GM03348 (cell line): ENCODE results near the gene FOXP1.
A peak's percentile ranks its signal among the peaks of the same experiment; 100 is the strongest.
"Not testable (repeated sequence)": the region's sequence is repeated elsewhere in the genome, so short reads cannot be mapped to it uniquely, and the experiment has no call there.

Experiments used
- DNase-seq: peaks from one replicate; pipeline ENCODE4 v3.0.0; 2012; ENCODE audit warnings: low spot score

The FOXP1 gene

GRCh38 chr3:71031181-71031580 is 552.3 kb downstream of the FOXP1 start:
- DNase-seq, result no peak

GRCh38 chr3:71030748-71031147 is 552.8 kb downstream of the FOXP1 start:
- DNase-seq, result no peak

DNA sequence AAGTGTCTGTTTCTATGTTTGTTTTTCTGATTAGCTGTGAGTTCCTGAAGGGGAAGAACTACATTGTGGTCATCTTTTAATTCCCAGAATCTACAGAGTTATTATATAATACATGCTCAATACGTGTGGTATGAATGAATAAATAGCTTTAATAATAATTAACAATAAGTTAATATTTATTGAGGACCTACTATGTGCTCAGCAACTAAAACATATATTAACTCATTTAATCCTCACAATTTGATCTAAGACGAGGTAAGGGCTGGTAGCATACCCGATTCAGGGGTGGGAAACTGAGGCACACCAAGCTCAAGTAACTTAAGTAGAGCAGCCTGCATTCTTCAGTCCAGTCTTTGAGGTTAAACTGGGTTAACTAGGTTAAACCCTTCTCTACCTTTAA is 553.8 kb downstream of the FOXP1 start:
- DNase-seq, result no peak

GRCh38 chr3:71028802-71029201 is 554.7 kb downstream of the FOXP1 start:
- DNase-seq, result no peak

DNA sequence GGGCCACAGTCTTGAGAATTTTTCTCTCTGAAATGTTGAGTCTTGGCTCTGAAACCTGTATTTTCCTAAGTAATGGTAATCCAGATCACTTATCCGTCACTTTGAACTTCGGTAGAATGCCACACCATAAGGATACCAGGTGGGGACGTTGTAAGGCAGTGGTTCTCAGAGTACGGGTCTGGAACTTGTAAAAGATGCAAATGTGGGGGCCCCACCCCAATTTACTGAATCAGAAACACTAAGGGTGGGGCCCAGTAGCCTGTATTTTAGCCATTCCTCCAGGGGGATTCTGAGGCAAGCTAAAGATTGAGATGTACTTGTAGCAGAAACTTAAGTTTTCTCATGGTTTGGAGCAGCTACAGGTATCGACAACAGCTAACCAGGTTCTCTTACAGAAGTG is 555.3 kb downstream of the FOXP1 start:
- no peak for DNase-seq

DNA sequence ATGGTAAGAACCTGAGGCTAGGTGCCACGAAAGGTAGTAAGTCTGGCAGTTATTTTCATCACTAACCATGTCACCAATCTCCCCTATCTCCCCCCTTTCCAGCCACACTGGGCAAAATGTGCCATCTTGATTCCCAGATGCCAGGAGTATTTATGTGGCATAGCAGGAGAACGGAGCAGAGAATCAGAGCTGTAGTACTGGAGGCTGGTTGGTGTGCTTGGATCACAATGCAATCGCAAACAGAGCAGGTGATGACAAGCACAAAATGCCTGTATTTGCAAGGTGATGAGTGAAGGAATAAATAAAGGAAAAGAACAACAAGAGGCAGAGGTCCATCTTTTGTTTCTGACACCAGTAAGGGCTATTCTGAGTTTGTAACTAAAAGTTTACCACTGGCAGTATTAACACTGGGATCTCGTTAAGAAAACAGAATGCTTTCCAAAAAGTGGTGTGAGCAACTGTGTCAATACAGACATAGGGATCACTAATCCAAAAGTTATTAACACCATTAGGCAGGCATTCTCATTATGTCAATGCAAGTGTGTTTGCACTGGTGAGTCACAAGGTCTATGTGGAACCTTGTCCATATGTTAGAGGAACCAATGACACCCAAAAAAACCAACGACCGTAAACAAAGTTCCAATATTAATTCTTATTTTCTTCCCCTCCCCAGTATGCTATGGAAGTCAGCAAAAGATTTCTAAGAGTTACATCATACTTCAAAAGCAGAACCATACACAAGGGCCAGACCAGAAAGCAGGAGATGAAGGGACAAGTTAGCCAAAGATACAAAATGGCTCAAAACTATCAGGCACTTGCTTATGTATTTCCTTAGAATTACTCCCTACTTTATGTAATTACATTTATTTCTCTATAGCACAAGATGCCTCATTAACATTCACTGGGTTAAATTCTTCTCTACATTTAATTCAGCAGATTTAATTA is 556.6 kb downstream of the FOXP1 start:
- DNase-seq, result peak; percentile 10

DNA sequence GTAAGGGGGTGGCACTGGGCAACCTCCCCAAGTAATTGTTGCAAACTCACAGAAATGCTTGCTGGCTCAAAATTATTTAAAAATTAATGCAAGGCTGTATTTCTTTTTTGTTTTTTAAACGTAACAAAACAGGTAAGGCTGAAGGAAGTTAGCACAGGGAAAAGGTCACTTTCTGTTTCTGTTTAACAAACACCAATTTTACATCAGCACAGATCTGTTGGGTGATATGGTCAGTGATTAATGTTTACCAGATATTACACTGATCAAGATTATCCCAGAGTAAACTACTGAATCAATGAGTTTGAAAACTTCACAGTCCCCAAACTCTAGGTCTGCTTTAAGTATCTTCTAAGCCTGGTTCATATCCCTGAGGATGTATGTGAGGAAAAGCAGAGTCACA is 558.0 kb downstream of the FOXP1 start:
- DNase-seq, result no peak

GRCh38 chr3:71025010-71025409 is 558.5 kb downstream of the FOXP1 start:
- no peak for DNase-seq

DNA sequence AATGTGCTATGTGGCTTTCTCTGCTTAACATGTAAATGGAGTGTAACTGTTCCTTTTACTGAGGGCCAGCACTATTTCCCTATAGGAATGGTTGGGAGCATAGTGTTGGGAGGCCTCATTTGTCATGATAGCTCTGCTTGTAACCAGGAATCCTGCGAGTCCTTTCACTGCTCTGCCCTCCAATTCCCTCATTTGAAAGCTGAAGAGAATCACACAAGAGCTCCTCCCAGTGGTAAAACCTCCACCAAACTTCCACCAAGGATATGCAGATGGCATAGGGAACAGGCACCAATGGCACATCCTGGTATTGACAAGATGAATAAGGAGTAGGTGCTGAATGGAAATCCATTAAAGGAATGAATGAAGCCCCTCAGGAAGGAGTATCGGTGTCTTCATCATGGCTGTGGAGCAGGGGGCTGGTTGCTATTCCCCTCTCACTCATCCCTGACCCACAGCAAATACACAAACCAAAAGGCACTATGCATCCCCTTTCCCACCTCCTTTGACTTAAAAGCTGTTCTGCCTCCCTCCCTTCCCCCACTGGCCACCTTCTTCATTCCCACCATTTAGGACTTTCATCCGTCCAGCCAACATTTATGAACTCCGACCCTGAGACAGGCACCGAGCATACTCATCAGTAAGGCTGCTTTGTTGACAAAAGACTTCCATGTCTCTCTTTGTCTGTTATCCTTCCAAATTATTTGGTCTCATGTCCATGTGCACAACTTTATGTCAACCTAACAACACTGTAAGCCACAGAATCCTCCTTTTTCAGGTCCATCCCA is 560.8 kb downstream of the FOXP1 start:
- no peak for DNase-seq

GRCh38 chr3:71018799-71019198 is 564.7 kb downstream of the FOXP1 start:
- DNase-seq, result no peak

DNA sequence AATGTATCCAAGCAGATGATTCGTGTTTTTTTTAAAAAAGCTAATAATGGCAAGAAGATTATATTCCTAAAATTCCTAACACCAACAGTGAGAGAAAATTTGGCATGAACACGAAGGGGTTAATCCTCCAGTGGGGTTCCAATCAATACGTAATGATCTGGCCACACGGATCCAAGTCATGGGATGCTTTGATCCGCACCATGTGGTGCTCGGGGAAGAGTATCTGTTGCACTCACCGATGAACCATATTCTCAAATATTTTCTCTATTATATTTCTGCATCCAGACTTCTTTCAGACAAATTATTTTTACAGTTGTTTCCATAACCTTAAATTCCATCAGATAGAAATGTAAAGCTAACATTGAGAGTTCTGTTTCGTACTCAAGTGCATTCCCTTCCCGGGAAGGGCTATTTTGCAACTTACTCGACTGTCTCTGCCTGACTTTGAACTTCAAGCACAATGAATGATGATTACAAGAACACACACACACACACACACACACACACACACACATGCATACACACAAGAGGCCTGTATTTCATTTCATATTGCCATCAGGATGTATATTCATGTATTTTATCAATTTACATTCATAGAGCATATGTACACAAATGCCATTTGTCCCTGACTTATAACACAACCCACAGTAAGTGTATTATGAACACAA is 567.2 kb downstream of the FOXP1 start:
- no peak for DNase-seq

DNA sequence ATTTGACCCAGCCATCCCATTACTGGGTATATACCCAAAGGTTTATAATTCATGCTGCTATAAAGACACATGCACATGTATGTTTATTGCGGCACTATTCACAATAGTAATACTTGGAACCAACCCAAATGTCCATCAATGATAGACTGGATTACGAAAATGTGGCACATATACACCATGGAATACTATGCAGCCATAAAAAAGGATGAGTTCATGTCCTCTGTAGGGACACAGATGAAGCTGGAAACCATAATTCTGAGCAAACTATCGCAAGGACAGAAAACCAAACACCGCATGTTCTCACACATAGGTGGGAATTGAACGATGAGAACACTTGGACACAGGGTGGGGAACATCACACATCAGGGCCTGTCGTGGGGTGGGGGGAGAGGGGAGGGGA is 568.9 kb downstream of the FOXP1 start:
- not testable (repeated sequence) for DNase-seq

DNA sequence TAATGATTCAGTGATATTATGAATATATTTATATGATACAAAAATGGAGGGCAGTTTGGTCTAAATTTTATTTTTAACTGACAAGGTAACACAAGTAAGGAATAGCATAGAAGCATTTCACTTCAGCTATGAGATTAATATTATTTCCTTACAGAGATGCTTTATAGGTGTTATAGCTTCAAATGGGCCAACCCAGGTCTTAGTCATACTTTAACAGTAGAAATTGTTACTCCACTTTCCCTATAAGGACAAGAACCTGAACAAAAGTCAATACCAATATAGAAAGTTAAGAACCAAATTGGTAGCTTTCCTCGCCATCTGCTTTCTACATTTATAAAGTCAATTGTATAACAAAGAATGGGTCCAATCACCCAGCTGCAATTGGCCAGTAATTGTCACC is 570.6 kb downstream of the FOXP1 start:
- no peak for DNase-seq

DNA sequence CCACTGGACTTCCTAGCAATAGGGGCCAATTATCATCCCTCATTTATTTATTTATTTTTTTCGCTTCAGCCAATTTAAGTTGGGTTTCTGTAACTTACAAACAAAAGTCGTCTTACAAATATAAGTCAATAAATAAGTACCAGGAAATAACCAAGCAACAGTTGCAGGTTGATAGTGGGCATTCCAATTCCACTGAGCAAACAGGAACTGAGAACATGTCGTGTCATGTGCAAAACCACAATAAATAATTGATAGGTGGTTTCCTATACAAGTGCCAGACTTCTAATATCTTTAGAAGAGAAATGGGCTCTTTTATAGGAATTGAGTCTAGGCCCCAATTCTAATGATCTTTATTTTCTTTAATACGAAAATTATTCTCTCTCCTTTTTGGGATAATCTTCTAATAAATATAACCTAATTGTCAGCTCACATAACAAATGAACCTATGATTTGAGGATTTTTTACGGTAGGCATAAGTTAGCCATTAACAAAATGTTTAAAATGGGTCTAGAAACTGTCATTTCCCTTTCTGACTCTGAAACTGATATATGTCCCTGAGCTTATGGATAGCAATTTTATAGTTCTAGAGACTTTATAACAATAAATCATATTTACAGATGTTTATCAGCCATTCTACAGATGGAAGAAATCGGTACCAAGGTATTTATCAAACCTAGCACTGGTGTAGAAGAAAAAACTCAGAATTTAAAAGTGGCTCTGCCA is 571.8 kb downstream of the FOXP1 start:
- no peak for DNase-seq

GRCh38 chr3:71010726-71011455 is 572.6 kb downstream of the FOXP1 start:
- DNase-seq, result no peak

DNA sequence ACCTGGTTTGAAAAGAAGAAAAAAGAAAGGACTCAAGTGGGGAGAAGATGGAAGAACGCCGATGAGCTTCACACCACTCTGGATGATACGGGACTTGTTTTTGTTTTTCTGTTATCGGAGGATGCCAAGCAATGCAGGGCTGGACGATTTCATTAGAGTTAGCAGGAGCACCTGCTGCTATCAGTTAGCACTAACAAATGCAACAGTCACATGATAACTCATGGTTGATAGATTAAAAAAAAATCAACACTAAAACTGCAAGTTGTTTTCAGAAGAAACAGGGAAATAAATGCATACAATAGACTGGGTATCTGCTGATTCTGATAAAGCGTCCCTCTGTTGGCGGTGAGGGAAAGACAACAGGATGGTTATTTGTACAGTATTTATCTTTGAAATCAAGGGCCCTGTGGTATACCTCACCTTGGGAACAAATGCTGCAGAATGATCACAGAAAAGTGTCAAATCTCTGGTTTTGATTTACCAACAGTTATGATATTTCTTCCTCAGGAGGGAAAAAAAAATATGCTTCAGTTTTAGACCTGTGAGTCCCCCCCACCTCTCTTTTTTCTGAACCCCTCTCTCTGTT is 575.1 kb downstream of the FOXP1 start:
- DNase-seq, result no peak

- no peak for DNase-seq
Observed at GRCh38 chr3:71006810-71007785, 576.4 kb downstream of the FOXP1 start.

GRCh38 chr3:71005702-71006321 is 577.7 kb downstream of the FOXP1 start:
- DNase-seq, result no peak

GRCh38 chr3:71003511-71003910 is 580.0 kb downstream of the FOXP1 start:
- DNase-seq, result no peak
